Gastrocnemius medialis (tissue), 4 donors: ENCODE data around the gene NF2. TPM values are rescaled to one million over a fixed set of nuclear protein-coding genes. Genes with fewer than 3 reads are reported as not detected.
"Not testable (repeated sequence)": the region's sequence is repeated elsewhere in the genome, so short reads cannot be mapped to it uniquely, and the experiment has no call there.

ENCODE experiments used
- ATAC-seq, 2 donors: fragments of 150-250 bp; one replicate each; pipeline ENCODE4 v1.9.1; 2016
- DNase-seq, 2 donors: peaks; one replicate each; pipeline ENCODE4 v3.0.0-alpha.2; 2019
- H3K27ac ChIP-seq, 4 donors: fragments of 200-600 bp; sonication (generic); 1 replicate in 1 of 4; 2 replicates in 3 of 4; pipeline ENCODE4 v1.5.1; 2016 to 2018; ENCODE audit warnings: mild to moderate bottlenecking in 2 of 4, moderate library complexity in 1 of 4
- H3K27me3 ChIP-seq, 3 donors: fragments of 200-600 bp; sonication (generic) in 2 of 3; 1 replicate in 1 of 3; 2 replicates in 2 of 3; pipeline versions ENCODE4 v1.5.1 to v1.6.0; 2016 to 2019; ENCODE audit warnings: mild to moderate bottlenecking in 1 of 3, moderate library complexity in 1 of 3
- H3K36me3 ChIP-seq, 2 donors: fragments of 200-600 bp; sonication (generic) in 1 of 2; one replicate each; pipeline ENCODE4 v1.5.1; 2017 to 2018
- H3K4me1 ChIP-seq, 2 donors: fragments of 200-600 bp; sonication (generic) in 1 of 2; one replicate each; pipeline ENCODE4 v1.5.1; 2016 to 2017; ENCODE audit warnings: mild to moderate bottlenecking in 2 of 2
- H3K4me3 ChIP-seq, 4 donors: fragments of 200-600 bp; sonication (generic) in 3 of 4; 1 replicate in 1 of 4; 2 replicates in 3 of 4; pipeline ENCODE4 v1.5.1; 2016 to 2019; ENCODE audit warnings: mild to moderate bottlenecking in 2 of 4
- H3K9me3 ChIP-seq, 3 donors: fragments of 200-600 bp; sonication (generic) in 2 of 3; 1 replicate in 1 of 3; 2 replicates in 2 of 3; pipeline ENCODE4 v1.5.1; 2016 to 2019
- CTCF ChIP-seq, 5 experiments: fragments of 450-650 bp in 3 of 5; fragments of 200-600 bp in 2 of 5; sonication (generic) in 2 of 5; IDR thresholded peaks in 4 of 5; conservative IDR thresholded peaks in 1 of 5; 1 replicate in 4 of 5; 2 replicates in 1 of 5; pipeline ENCODE4 v1.5.1; 2016 to 2019; ENCODE audit warnings: antibody characterized with exemption in 5 of 5, mild to moderate bottlenecking in 3 of 5, moderate library complexity in 3 of 5
- POLR2A ChIP-seq, 2 donors: fragments of 450-650 bp; IDR thresholded peaks; one replicate each; pipeline ENCODE4 v1.6.1; 2017; ENCODE audit warnings: antibody characterized with exemption in 2 of 2, mild to moderate bottlenecking in 2 of 2, moderate library complexity in 2 of 2
- in situ Hi-C, 4 donors: fragments of 200-750 bp; cut with MboI; loops; one replicate each; pipeline versions ENCODE4 v1.15.0 to v1.8.0; 2017; ENCODE audit warnings: low sequenced_read_pairs in 4 of 4
- intact Hi-C: fragments of 100-400 bp; cut with DNase I; formaldehyde crosslinking; loops from one replicate; pipeline ENCODE4 v1.15.1; 2023; ENCODE audit warnings: low total_unique reads
- total RNA-seq, 4 donors: library from RNA; depleted of rRNA; stranded (reverse); fragments of >200 nt; gene quantifications; one replicate each; pipeline versions ENCODE4 v1.1.0 to v1.2.3, GENCODE V29; 2016

NF2 gene
- total RNA-seq, 4 donors from 2014 or later, result 34.7 to 66.3 (median 48.2) TPM

GRCh38 chr22:29581799-29582198 lies 21.6 kb upstream of the NF2 start:
- no peaks in the 10 kb centered on the region for H3K4me1 ChIP-seq
- TF ChIP-seq CTCF (IDR thresholded peaks at IDR 0.05 in 4 of 5, conservative IDR thresholded peaks at IDR 0.05 in 1 of 5), result no peak
- TF ChIP-seq POLR2A (IDR thresholded peaks at IDR 0.05), result no peak
- DNase-seq (no peak), ATAC-seq (no peak)
- in situ Hi-C loops (no loop called here), intact Hi-C loops (no loop called here)
- no peak overlapping the region for H3K4me3 ChIP-seq
- peaks cover 0 to 11% (median 6%) of the 10 kb centered on the region in 3 donors for H3K27me3 ChIP-seq
- H3K9me3 ChIP-seq, result no peaks in the 10 kb centered on the region
- no peak overlapping the region for H3K27ac ChIP-seq
- H3K36me3 ChIP-seq, result no peaks in the 10 kb centered on the region

- Histone ChIP-seq H3K27me3 (peaks cover 0 to 11% (median 6%) of the 10 kb centered on the region in 3 donors), H3K4me3 (no peak overlapping the region), H3K9me3 (no peaks in the 10 kb centered on the region), H3K27ac (no peak overlapping the region), H3K4me1 (no peaks in the 10 kb centered on the region), H3K36me3 (no peaks in the 10 kb centered on the region)
- ATAC-seq, result no peak
- intact Hi-C loops, result no loop called here
- DNase-seq, result no peak
- no peak for TF ChIP-seq POLR2A (IDR thresholded peaks at IDR 0.05)
- TF ChIP-seq CTCF (IDR thresholded peaks at IDR 0.05 in 4 of 5, conservative IDR thresholded peaks at IDR 0.05 in 1 of 5), result no peak
- in situ Hi-C loops, result no loop called here
Measured at GRCh38 chr22:29584975-29585374, 18.5 kb upstream of the NF2 start.

GRCh38 chr22:29586193-29586705 lies 17.2 kb upstream of the NF2 start:
- H3K4me1 ChIP-seq, H3K9me3 ChIP-seq, ATAC-seq, in situ Hi-C loops, DNase-seq, intact Hi-C loops, H3K36me3 ChIP-seq, H3K27me3 ChIP-seq, H3K4me3 ChIP-seq, H3K27ac ChIP-seq: not testable (repeated sequence)

- in situ Hi-C loops (no loop called here), intact Hi-C loops (no loop called here)
- H3K36me3 ChIP-seq, result no peaks in the 10 kb centered on the region
- H3K27me3 ChIP-seq, result no peaks in the 10 kb centered on the region
- ATAC-seq (peak in 1 of 2 donors; percentile 24), DNase-seq (no peak)
- TF ChIP-seq CTCF (IDR thresholded peaks at IDR 0.05 in 4 of 5, conservative IDR thresholded peaks at IDR 0.05 in 1 of 5) (no peak), POLR2A (IDR thresholded peaks at IDR 0.05) (no peak)
- no peak overlapping the region for H3K27ac ChIP-seq
- H3K4me3 ChIP-seq, result no peak overlapping the region
- H3K4me1 ChIP-seq, result no peaks in the 10 kb centered on the region
- H3K9me3 ChIP-seq, result no peaks in the 10 kb centered on the region
Measured at GRCh38 chr22:29587938-29588699, 15.3 kb upstream of the NF2 start.

- Histone ChIP-seq H3K36me3 (no peaks in the 10 kb centered on the region), H3K4me3 (no peak overlapping the region), H3K27ac (no peak overlapping the region), H3K9me3 (no peaks in the 10 kb centered on the region), H3K27me3 (no peaks in the 10 kb centered on the region), H3K4me1 (no peaks in the 10 kb centered on the region)
- TF ChIP-seq CTCF (IDR thresholded peaks at IDR 0.05 in 4 of 5, conservative IDR thresholded peaks at IDR 0.05 in 1 of 5) (no peak), POLR2A (IDR thresholded peaks at IDR 0.05) (no peak)
- ATAC-seq (no peak), DNase-seq (no peak)
- intact Hi-C loops, result no loop called here
- in situ Hi-C loops, result no loop called here
Measured at GRCh38 chr22:29593923-29594322, 9.5 kb upstream of the NF2 start.

- ATAC-seq, H3K4me3 ChIP-seq, H3K36me3 ChIP-seq, intact Hi-C loops, H3K27me3 ChIP-seq, DNase-seq, H3K27ac ChIP-seq, H3K4me1 ChIP-seq, H3K9me3 ChIP-seq, in situ Hi-C loops: not testable (repeated sequence)
Measured at GRCh38 chr22:29594447-29594846, 9.0 kb upstream of the NF2 start.
